Nephron (organoid): ENCODE results near the gene GLE1.

Experiments
- H3K27ac Mint-ChIP-seq, 3 experiments: 2 replicates each; pipeline ENCODE4 v1.8.0; 2020; ENCODE audit warnings: mixed read lengths in 3 of 3, mild to moderate bottlenecking in 2 of 3, moderate library complexity in 1 of 3
- H3K27me3 Mint-ChIP-seq: 2 replicates; pipeline ENCODE4 v1.8.0; 2021; ENCODE audit warnings: low read depth, mild to moderate bottlenecking, moderate library complexity, mixed read lengths
- H3K36me3 Mint-ChIP-seq: 2 replicates; pipeline ENCODE4 v1.8.0; 2020; ENCODE audit warnings: low read depth, mixed read lengths
- H3K4me1 Mint-ChIP-seq: 2 replicates; pipeline ENCODE4 v1.8.0; 2020; ENCODE audit warnings: mixed read lengths
- H3K4me3 Mint-ChIP-seq, 3 experiments: 2 replicates each; pipeline ENCODE4 v1.8.0; 2020; ENCODE audit warnings: mild to moderate bottlenecking in 3 of 3, mixed read lengths in 3 of 3, moderate library complexity in 2 of 3
- H3K9me3 Mint-ChIP-seq: 2 replicates; pipeline ENCODE4 v1.8.0; 2020; ENCODE audit warnings: mixed read lengths
- TF ChIP-seq, protein P1 (sequence below), 3 experiments: fragments of 200-600 bp; sonication (generic); IDR thresholded peaks; one replicate each; pipeline ENCODE4 v1.5.0; 2021; ENCODE audit warnings: antibody characterized with exemption in 3 of 3; ENCODE audit not compliant: unreplicated experiment in 3 of 3

The GLE1 gene

GRCh38 chr9:128459011-128459410 lies 45.5 kb upstream of the GLE1 start:
- Mint-ChIP-seq H3K9me3 (no peaks in the 10 kb centered on the region), H3K36me3 (peaks cover 43% of the 10 kb centered on the region), H3K27ac (no peak overlapping the region), H3K4me3 (peak overlapping the region; percentile 36 to 73 (median 66)), H3K4me1 (no peaks in the 10 kb centered on the region), H3K27me3 (no peaks in the 10 kb centered on the region)
- TF ChIP-seq, protein P1, sequence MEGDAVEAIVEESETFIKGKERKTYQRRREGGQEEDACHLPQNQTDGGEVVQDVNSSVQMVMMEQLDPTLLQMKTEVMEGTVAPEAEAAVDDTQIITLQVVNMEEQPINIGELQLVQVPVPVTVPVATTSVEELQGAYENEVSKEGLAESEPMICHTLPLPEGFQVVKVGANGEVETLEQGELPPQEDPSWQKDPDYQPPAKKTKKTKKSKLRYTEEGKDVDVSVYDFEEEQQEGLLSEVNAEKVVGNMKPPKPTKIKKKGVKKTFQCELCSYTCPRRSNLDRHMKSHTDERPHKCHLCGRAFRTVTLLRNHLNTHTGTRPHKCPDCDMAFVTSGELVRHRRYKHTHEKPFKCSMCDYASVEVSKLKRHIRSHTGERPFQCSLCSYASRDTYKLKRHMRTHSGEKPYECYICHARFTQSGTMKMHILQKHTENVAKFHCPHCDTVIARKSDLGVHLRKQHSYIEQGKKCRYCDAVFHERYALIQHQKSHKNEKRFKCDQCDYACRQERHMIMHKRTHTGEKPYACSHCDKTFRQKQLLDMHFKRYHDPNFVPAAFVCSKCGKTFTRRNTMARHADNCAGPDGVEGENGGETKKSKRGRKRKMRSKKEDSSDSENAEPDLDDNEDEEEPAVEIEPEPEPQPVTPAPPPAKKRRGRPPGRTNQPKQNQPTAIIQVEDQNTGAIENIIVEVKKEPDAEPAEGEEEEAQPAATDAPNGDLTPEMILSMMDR (IDR thresholded peaks at IDR 0.05; ENCODE audit: unreplicated experiment in 3 of 3), result no peak

GRCh38 chr9:128469070-128469469 lies 35.4 kb upstream of the GLE1 start:
- TF ChIP-seq, protein P1 (IDR thresholded peaks at IDR 0.05; ENCODE audit: unreplicated experiment in 3 of 3), result no peak
- Mint-ChIP-seq H3K27ac (no peak overlapping the region), H3K4me3 (no peak overlapping the region), H3K4me1 (no peaks in the 10 kb centered on the region), H3K36me3 (peaks cover 28% of the 10 kb centered on the region), H3K27me3 (peaks cover 1% of the 10 kb centered on the region), H3K9me3 (no peaks in the 10 kb centered on the region)

GRCh38 chr9:128470560-128470959 lies 34.0 kb upstream of the GLE1 start:
- TF ChIP-seq, protein P1 (IDR thresholded peaks at IDR 0.05; ENCODE audit: unreplicated experiment in 3 of 3), result no peak
- Mint-ChIP-seq H3K4me3 (no peak overlapping the region), H3K27ac (no peak overlapping the region), H3K9me3 (no peaks in the 10 kb centered on the region), H3K36me3 (peaks cover 35% of the 10 kb centered on the region), H3K4me1 (no peaks in the 10 kb centered on the region), H3K27me3 (peaks cover 3% of the 10 kb centered on the region)

- Mint-ChIP-seq H3K4me1 (no peaks in the 10 kb centered on the region), H3K36me3 (peaks cover 40% of the 10 kb centered on the region), H3K9me3 (no peaks in the 10 kb centered on the region), H3K27ac (no peak overlapping the region), H3K4me3 (no peak overlapping the region), H3K27me3 (peaks cover 3% of the 10 kb centered on the region)
- TF ChIP-seq, protein P1 (IDR thresholded peaks at IDR 0.05; ENCODE audit: unreplicated experiment in 3 of 3), result no peak
Observed at GRCh38 chr9:128473104-128473503, 31.4 kb upstream of the GLE1 start.

GRCh38 chr9:128475867-128476266 lies 28.7 kb upstream of the GLE1 start:
- peaks cover 3% of the 10 kb centered on the region for H3K27me3 Mint-ChIP-seq
- peaks cover 51% of the 10 kb centered on the region for H3K36me3 Mint-ChIP-seq
- no peak overlapping the region for H3K27ac Mint-ChIP-seq
- no peak overlapping the region for H3K4me3 Mint-ChIP-seq
- H3K9me3 Mint-ChIP-seq, result no peaks in the 10 kb centered on the region
- TF ChIP-seq, protein P1 (IDR thresholded peaks at IDR 0.05; ENCODE audit: unreplicated experiment in 3 of 3), result no peak
- H3K4me1 Mint-ChIP-seq, result no peaks in the 10 kb centered on the region

DNA sequence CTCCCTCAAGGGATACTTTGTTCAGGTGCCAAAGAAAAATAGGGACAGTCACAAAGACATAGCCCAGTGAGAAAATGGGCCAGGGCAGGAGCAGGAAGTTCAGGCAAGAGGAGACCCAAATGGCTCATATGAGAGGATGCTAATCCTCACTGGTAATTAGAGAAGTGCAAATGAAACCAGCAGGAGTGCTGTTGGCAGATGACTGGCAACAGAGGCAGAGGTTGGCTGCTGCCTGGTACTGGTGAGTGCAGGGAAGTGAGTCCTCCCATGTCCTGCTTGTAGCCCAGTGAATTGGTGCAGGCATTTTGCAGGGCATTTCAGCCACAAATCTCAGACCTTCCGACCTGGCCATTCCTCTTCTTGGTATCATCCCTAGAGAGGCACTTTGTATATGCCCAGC lies 25.3 kb upstream of the GLE1 start:
- H3K27me3 Mint-ChIP-seq, result no peaks in the 10 kb centered on the region
- no peaks in the 10 kb centered on the region for H3K9me3 Mint-ChIP-seq
- H3K4me1 Mint-ChIP-seq, result no peaks in the 10 kb centered on the region
- no peak overlapping the region for H3K27ac Mint-ChIP-seq
- TF ChIP-seq, protein P1 (IDR thresholded peaks at IDR 0.05; ENCODE audit: unreplicated experiment in 3 of 3), result no peak
- no peak overlapping the region for H3K4me3 Mint-ChIP-seq
- H3K36me3 Mint-ChIP-seq, result peaks cover 59% of the 10 kb centered on the region
